Stimulated activated naive CD4-positive, alpha-beta T cell treated with Interleukin-2 at 50 U/mL for 16 hours (primary cell): ENCODE measurements around the gene LENG9.

ENCODE experiments used
- DNase-seq: peaks from one replicate; lab custom pipeline; 2025; lab: John Stamatoyannopoulos, UW

Gene LENG9

GRCh38 chr19:54421521-54421920, 42.1 kb downstream of the LENG9 start:
- no peak for DNase-seq

GRCh38 chr19:54421169-54421516, 42.4 kb downstream of the LENG9 start:
- DNase-seq: no peak

GRCh38 chr19:54420383-54421168, 43.0 kb downstream of the LENG9 start:
- no peak for DNase-seq

GRCh38 chr19:54420068-54420382, 43.6 kb downstream of the LENG9 start:
- DNase-seq: no peak

- DNase-seq: no peak
Observed at GRCh38 chr19:54418930-54419800, 44.4 kb downstream of the LENG9 start.

- DNase-seq: no peak
Observed at GRCh38 chr19:54418030-54418929, 45.3 kb downstream of the LENG9 start.

- DNase-seq: no peak
Observed at GRCh38 chr19:54416695-54417491, 46.7 kb downstream of the LENG9 start.

GRCh38 chr19:54415901-54416673, 47.5 kb downstream of the LENG9 start:
- no peak for DNase-seq

- DNase-seq: peak; percentile 27
Observed at GRCh38 chr19:54415208-54415900, 48.2 kb downstream of the LENG9 start, which contains the start of gene TTYH1. TSS of gene TTYH1 (plus strand) at chr19:54415464. CDS start at chr19:54415553, 89 bp downstream.

GRCh38 chr19:54414156-54414555, 49.4 kb downstream of the LENG9 start:
- no peak for DNase-seq

GRCh38 chr19:54412877-54413276, 50.7 kb downstream of the LENG9 start:
- no peak for DNase-seq
